ENCODE measurements around the gene CLSTN1. TPM values are rescaled to one million over a fixed set of nuclear protein-coding genes. Genes with fewer than 3 reads are reported as not detected.
A peak's percentile ranks its signal among the peaks of the same experiment; 100 is the strongest.

CLSTN1 gene
- total RNA-seq, 1 donor from 2014 or later: 72.3 TPM

- H3K27me3 ChIP-seq (ENCODE audit: low read depth): no peaks in the 10 kb centered on the region
- TF ChIP-seq, protein P1, sequence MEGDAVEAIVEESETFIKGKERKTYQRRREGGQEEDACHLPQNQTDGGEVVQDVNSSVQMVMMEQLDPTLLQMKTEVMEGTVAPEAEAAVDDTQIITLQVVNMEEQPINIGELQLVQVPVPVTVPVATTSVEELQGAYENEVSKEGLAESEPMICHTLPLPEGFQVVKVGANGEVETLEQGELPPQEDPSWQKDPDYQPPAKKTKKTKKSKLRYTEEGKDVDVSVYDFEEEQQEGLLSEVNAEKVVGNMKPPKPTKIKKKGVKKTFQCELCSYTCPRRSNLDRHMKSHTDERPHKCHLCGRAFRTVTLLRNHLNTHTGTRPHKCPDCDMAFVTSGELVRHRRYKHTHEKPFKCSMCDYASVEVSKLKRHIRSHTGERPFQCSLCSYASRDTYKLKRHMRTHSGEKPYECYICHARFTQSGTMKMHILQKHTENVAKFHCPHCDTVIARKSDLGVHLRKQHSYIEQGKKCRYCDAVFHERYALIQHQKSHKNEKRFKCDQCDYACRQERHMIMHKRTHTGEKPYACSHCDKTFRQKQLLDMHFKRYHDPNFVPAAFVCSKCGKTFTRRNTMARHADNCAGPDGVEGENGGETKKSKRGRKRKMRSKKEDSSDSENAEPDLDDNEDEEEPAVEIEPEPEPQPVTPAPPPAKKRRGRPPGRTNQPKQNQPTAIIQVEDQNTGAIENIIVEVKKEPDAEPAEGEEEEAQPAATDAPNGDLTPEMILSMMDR (IDR thresholded peaks at IDR 0.05): no peak
- peaks cover 8% of the 10 kb centered on the region for H3K9me3 ChIP-seq
- DNase-seq (no peak), ATAC-seq (peak in 1 of 2 donors; percentile 6)
- peaks cover 3% of the 10 kb centered on the region for H3K4me1 ChIP-seq
- peaks cover 90% of the 10 kb centered on the region for H3K36me3 ChIP-seq
- H3K27ac ChIP-seq: no peak overlapping the region
- H3K4me3 ChIP-seq: no peak overlapping the region
- intact Hi-C loops (cut with DNase I): no loop called here
Measured at GRCh38 chr1:9726905-9727595, 96.7 kb downstream of the CLSTN1 start.

GRCh38 chr1:9726406-9726805 is 97.4 kb downstream of the CLSTN1 start:
- DNase-seq (no peak), ATAC-seq (no peak)
- peaks cover 8% of the 10 kb centered on the region for H3K9me3 ChIP-seq
- no peak overlapping the region for H3K4me3 ChIP-seq
- H3K36me3 ChIP-seq: peaks cover 90% of the 10 kb centered on the region
- H3K27ac ChIP-seq: no peak overlapping the region
- TF ChIP-seq, protein P1 (IDR thresholded peaks at IDR 0.05): no peak
- H3K4me1 ChIP-seq: peaks cover 3% of the 10 kb centered on the region
- intact Hi-C loops (cut with DNase I): no loop called here
- no peaks in the 10 kb centered on the region for H3K27me3 ChIP-seq (ENCODE audit: low read depth)

- ATAC-seq (peak; percentile 77 to 82), DNase-seq (peak; percentile 80)
- intact Hi-C loops (cut with DNase I): no loop called here
- Histone ChIP-seq H3K27ac (no peak overlapping the region), H3K4me1 (no peaks in the 10 kb centered on the region), H3K9me3 (peaks cover 8% of the 10 kb centered on the region), H3K27me3 (ENCODE audit: low read depth) (no peaks in the 10 kb centered on the region), H3K4me3 (no peak overlapping the region), H3K36me3 (peaks cover 88% of the 10 kb centered on the region)
- TF ChIP-seq, protein P1 (IDR thresholded peaks at IDR 0.05): peak; percentile 87
Measured at GRCh38 chr1:9724706-9725476, 98.9 kb downstream of the CLSTN1 start.

GRCh38 chr1:9723926-9724325 is 99.8 kb downstream of the CLSTN1 start:
- Histone ChIP-seq H3K4me3 (no peak overlapping the region), H3K36me3 (peaks cover 82% of the 10 kb centered on the region), H3K4me1 (peaks cover 5% of the 10 kb centered on the region), H3K27me3 (ENCODE audit: low read depth) (no peaks in the 10 kb centered on the region), H3K9me3 (peaks cover 8% of the 10 kb centered on the region), H3K27ac (no peak overlapping the region)
- TF ChIP-seq, protein P1 (IDR thresholded peaks at IDR 0.05): no peak
- DNase-seq (no peak), ATAC-seq (no peak)
- intact Hi-C loops (cut with DNase I): no loop called here

DNA sequence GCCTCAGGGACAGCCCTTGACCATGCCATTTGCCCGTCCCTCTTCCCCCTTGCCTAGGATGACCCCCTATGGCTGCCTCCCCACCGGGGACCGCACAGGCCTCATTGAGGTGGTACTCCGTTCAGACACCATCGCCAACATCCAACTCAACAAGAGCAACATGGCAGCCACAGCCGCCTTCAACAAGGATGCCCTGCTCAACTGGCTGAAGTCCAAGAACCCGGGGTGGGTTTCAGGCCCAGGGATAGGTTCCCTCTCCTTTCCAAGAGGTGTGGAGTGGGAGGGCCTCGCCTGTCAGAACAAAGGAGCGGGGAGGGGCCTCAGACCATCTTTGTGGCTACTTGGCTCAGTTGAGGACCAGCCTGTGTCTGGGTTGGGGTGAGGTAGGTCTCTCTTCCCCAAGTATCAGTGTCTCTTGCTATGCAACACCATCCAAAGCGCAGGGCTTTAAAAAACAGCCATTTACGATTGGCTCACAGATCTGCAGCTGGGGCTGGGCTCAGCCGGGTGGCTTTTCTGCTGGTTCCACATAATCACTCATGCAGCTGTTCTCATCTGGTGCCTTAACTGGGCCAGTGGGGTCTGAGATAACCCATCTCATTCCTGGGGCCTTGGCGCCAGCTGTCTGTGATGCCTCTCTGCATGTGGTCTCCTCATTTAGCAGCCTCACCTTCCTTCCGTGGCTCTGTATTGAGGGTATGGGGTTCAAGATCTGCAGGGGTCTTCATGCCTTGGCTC is 100.5 kb downstream of the CLSTN1 start:
- Histone ChIP-seq H3K27me3 (ENCODE audit: low read depth) (no peaks in the 10 kb centered on the region), H3K36me3 (peaks cover 77% of the 10 kb centered on the region), H3K4me1 (peaks cover 12% of the 10 kb centered on the region), H3K27ac (no peak overlapping the region), H3K9me3 (peaks cover 8% of the 10 kb centered on the region), H3K4me3 (no peak overlapping the region)
- DNase-seq: no peak
- no peak for ATAC-seq
- intact Hi-C loops (cut with DNase I): no loop called here
- TF ChIP-seq, protein P1 (IDR thresholded peaks at IDR 0.05): no peak

Measured in lower lobe of right lung (tissue), 2 donors.